Measurements from ENCODE around the gene SMG1.
"Not testable (repeated sequence)": the region's sequence is repeated elsewhere in the genome, so short reads cannot be mapped to it uniquely, and the experiment has no call there.

SMG1 gene

GRCh38 chr16:18959031-18959505, 32.9 kb upstream of the SMG1 start:
- no peak overlapping the region for H3K27ac ChIP-seq
- DNase-seq (ENCODE audit: low spot score) = no peak
- ChIA-PET POLR2A (ENCODE audit: low non-redundant PET) (interaction anchor here (0.6 to 1.0 kb wide), 2 partner anchors 31 to 157 kb away, joined by 3 read pairs; no protein-coding TSS in a partner anchor), CTCF (interaction anchor here (0.6 kb wide), 2 partner anchors 17 to 157 kb away, joined by 3 read pairs; no protein-coding TSS in a partner anchor)
- TF ChIP-seq, protein P1, sequence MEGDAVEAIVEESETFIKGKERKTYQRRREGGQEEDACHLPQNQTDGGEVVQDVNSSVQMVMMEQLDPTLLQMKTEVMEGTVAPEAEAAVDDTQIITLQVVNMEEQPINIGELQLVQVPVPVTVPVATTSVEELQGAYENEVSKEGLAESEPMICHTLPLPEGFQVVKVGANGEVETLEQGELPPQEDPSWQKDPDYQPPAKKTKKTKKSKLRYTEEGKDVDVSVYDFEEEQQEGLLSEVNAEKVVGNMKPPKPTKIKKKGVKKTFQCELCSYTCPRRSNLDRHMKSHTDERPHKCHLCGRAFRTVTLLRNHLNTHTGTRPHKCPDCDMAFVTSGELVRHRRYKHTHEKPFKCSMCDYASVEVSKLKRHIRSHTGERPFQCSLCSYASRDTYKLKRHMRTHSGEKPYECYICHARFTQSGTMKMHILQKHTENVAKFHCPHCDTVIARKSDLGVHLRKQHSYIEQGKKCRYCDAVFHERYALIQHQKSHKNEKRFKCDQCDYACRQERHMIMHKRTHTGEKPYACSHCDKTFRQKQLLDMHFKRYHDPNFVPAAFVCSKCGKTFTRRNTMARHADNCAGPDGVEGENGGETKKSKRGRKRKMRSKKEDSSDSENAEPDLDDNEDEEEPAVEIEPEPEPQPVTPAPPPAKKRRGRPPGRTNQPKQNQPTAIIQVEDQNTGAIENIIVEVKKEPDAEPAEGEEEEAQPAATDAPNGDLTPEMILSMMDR (conservative IDR thresholded peaks at IDR 0.05; ENCODE audit: low read depth) = no peak

GRCh38 chr16:18958621-18959029, 32.4 kb upstream of the SMG1 start:
- POLR2A ChIA-PET (ENCODE audit: low non-redundant PET) = interaction anchor here (0.6 to 1.0 kb wide), 2 partner anchors 31 to 157 kb away, joined by 3 read pairs; no protein-coding TSS in a partner anchor
- H3K27ac ChIP-seq = peak overlapping the region; percentile 57
- CTCF ChIA-PET = interaction anchor here (0.6 kb wide), 3 partner anchors 16 to 1427 kb away, joined by 3 read pairs; no protein-coding TSS in a partner anchor
- TF ChIP-seq, protein P1 (conservative IDR thresholded peaks at IDR 0.05; ENCODE audit: low read depth) = no peak
- peak; percentile 20 for DNase-seq (ENCODE audit: low spot score)

DNA sequence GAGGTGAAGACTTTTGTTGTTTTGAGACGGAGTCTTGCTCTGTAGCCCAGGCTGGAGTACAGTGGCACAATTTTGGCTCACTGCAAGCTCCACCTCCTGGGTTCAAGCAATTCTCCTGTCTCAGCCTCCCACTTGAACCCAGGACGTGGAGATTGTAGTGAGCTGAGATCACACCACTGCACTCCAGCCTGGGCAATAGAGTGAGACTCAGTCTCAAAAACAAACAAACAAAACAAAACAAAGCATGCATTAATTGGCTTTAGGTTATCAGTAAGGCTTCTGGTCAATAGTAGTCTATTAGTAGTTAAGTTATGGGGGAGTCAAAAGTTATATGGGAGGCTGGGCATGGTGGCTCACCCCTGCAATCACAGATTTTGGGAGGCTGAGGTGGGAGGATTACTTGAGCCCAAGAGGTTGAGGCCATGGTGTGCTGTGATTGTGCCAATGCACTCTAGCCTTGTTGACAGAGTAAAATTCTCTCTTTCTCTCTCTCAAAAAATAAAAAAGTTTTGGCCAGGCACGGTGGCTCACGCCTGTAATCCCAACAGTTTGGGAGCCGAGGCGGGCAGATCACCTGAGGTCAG, 30.5 kb upstream of the SMG1 start:
- H3K27ac ChIP-seq; POLR2A ChIA-PET (ENCODE audit: low non-redundant PET); DNase-seq (ENCODE audit: low spot score): not testable (repeated sequence)
- CTCF ChIA-PET = interaction anchor here (0.6 kb wide), 1 partner anchor 16 kb away, joined by 3 read pairs; no protein-coding TSS in a partner anchor

GRCh38 chr16:18955874-18956580, 29.8 kb upstream of the SMG1 start:
- CTCF ChIA-PET = not testable (repeated sequence)

DNA sequence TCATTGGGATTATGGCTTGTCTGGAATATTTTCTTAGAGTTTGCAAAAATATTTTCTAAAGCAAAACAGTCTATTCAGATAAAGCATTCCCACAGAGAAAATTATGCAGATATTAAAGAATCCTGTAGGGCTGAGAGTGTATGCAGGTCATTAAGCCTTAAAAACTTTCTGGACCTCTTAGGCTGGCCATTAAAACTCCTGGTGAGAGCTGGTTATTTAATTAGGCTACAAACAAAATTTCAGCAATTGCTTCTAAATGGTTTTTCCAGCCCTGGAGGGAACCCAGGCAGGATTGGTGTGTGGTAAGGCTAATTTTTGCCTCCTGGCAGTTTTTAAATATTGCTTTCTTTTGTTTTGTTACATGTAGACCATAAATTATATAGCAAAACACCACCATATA, 27.3 kb upstream of the SMG1 start:
- no peak for DNase-seq (ENCODE audit: low spot score)
- no peak overlapping the region for H3K27ac ChIP-seq
- TF ChIP-seq, protein P1 (conservative IDR thresholded peaks at IDR 0.05; ENCODE audit: low read depth) = no peak
- ChIA-PET POLR2A (ENCODE audit: low non-redundant PET) (no interaction called here), CTCF (interaction anchor here (0.9 kb wide), 1 partner anchor 151 kb away, joined by 3 read pairs; no protein-coding TSS in a partner anchor)

More at GRCh38 chr16:18955874-18956580, 29.8 kb upstream of the SMG1 start:
- POLR2A ChIA-PET (ENCODE audit: low non-redundant PET); H3K27ac ChIP-seq; DNase-seq (ENCODE audit: low spot score): not testable (repeated sequence)

GRCh38 chr16:18950469-18951185, 24.4 kb upstream of the SMG1 start:
- no peak overlapping the region for H3K27ac ChIP-seq
- POLR2A ChIA-PET (ENCODE audit: low non-redundant PET) = no interaction called here
- CTCF ChIA-PET = no interaction called here
- no peak for DNase-seq (ENCODE audit: low spot score)
- TF ChIP-seq, protein P1 (conservative IDR thresholded peaks at IDR 0.05; ENCODE audit: low read depth) = no peak

GRCh38 chr16:18948372-18949020, 22.3 kb upstream of the SMG1 start:
- H3K27ac ChIP-seq = no peak overlapping the region
- POLR2A ChIA-PET (ENCODE audit: low non-redundant PET) = interaction anchor here (0.5 kb wide), 1 partner anchor 14 kb away, joined by 3 read pairs; no protein-coding TSS in a partner anchor
- DNase-seq (ENCODE audit: low spot score) = no peak
- CTCF ChIA-PET = no interaction called here
- TF ChIP-seq, protein P1 (conservative IDR thresholded peaks at IDR 0.05; ENCODE audit: low read depth) = no peak

Data from RWPE1 (cell line).